NCI-H1417 (cell line): Measurements from ENCODE around the gene ATP1A3.

Source experiments
- DNase-seq, 3 experiments: peaks; one replicate each; lab custom pipeline; 2025; lab: John Stamatoyannopoulos, UW

The ATP1A3 gene

GRCh38 chr19:41928754-41929535 lies 65.1 kb downstream of the ATP1A3 start:
- peak in 2 of 3 experiments; percentile 5 to 7 for DNase-seq

- DNase-seq: peak in 2 of 3 experiments; percentile 10 to 27
These were observed 65.8 kb downstream of the ATP1A3 start, which contains the start of gene ERFL for GRCh38 chr19:41928221-41928683. Gene ERFL, minus strand, starts transcription at chr19:41928449. Its CDS starts 15,530 bp downstream, at chr19:41912919.

DNA sequence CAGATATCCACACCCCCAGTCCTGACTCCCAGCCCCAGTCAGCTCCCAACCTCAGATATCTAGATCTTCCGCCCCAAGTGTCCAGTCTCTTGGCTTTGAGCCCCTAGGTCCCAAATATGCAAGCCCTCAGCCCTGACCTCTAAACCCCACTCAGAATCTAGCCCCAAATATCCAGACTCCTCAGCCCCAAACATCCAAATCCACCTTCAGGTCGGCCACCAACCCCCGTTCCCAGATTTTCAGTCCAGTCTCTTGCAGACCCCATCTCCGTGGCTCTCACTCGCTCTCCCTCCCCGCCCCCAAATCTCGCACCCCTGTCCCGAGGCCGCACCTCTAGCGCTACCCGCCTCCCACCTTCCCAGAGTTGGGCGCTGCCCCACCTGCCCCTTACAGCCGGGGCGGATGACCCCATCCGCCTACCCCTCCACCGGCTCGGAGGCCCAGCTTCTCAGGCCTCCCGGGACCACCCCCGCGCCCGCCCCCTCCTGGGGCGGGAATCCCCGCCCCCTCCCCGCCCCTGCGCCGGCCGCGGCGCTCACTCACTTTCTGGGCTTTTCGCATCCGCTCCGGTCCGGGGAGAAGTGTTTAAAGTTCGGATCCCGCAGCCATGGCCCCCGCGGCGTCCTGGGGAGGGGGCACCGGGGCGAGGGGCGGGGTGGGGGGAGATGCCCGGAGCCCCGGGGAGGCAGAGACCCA lies 66.4 kb downstream of the ATP1A3 start:
- no peak for DNase-seq

DNA sequence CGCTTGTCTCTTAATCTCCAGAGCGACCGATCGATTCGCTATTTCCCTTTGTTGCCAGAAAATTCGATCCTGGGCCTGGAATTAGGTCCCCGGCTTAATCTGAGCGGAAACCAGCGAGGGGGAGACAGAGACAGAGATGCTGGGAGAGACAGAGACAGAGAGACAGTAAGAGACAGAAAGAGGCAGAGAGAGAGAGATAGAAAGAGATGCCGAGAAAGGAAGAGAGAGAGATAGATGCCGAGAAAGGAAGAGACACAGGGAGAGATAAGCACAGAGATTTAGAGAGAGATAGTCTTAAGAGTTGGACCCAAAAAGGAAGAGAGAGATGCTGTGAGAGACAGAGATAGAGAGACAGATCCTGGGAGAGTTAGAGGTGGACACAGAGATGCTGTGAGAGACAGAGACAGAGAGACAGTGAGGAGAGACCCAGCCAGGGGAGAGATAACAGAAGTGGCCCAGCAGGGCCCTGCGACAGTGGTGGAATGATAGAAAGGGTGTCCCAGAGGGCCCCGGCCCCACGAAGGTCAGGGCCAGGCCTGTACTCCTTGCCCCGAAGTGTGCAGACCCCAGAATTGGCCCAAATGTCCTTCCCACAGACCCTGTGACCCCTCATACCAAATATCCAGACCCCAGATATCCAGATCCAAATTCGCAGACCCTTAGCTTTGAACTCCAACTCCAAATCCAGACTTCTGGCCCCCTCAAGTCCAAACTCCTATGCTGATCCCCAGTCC lies 67.1 kb downstream of the ATP1A3 start:
- DNase-seq: no peak

DNA sequence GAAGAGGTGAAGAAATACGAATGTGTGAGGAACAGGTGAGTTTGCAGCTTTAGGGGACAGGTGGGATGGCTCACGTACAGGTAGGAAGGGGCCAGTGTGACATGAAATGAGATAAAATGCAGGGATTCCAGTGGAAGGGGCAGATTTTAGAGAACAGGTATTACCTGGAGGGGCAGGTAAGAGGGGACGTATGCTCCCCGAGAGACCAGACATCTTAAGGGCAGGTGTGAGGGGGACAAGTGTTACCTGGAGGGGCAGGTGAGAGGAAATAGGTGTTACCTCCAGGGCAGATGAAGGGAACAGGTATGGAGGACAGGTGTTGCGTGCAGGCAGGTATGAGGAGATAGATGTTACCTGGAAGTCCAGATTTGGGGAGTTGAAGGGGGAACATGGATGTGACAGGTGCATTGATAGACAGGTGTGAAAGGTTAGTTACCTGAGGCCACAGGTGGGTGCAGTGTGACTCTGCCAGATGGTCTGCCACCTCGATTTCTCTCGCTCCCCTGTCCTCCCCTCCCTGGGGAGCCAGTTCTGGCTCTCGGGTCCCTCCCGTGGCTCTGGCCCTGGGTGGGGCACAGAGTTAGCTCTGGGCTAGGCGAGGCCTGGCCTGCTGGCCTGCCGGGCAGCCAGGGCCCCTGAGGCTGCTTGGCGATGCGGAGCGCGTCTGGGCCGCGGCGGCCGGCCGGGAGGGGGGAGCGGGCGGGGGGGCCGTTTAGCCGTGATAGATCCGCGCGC lies 67.8 kb downstream of the ATP1A3 start:
- DNase-seq: peak in 1 of 3 experiments; percentile 5

GRCh38 chr19:41925208-41926003 lies 68.6 kb downstream of the ATP1A3 start:
- DNase-seq: peak in 1 of 3 experiments; percentile 27

DNA sequence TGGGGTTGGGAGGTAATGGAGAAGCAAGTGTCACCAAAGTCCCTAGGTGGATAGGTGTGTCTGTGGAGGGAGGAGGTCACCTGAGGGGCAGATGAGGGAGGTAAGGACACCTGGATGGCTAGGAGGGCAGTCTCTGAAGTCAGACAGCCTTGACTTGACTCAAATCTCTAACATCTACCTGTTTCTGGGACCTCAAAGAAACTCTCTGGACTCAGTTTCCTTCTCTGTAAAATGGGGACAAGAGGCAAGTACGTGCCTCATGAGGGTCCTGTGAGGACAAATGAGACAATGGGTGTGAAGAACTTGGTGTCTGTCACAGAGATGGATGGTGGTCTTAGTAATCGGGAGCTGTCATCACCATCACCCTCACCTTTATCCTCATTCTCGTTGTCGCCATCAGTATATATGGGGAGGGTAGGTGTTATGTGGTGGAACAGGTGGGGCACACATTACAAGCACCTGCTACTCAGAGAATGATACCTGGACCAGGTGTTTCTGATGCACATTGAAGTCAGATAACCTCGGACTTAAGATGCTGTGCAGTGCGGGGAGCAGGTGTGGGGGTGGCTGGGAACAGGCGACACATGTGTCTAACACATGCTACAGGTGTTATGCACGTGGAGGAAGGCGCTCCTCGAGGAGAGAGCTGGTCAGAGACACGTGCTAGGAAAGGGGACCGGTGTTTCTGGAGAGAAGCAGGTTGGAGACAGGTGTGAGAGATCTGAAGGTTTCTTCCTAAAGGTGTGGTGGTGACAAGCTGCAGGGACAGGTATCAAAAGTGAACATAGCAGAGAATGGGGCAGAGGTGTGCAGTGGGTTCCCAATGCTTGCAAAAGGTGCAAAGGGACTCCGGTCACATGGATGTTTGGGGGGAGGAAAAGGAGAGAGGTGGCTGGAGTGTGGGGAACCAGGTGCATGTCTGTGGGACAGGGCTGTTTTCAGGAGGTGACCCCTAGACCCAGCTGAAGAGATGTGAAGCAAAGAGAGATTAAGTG lies 69.6 kb downstream of the ATP1A3 start:
- peak in 2 of 3 experiments; percentile 31 to 59 for DNase-seq

DNA sequence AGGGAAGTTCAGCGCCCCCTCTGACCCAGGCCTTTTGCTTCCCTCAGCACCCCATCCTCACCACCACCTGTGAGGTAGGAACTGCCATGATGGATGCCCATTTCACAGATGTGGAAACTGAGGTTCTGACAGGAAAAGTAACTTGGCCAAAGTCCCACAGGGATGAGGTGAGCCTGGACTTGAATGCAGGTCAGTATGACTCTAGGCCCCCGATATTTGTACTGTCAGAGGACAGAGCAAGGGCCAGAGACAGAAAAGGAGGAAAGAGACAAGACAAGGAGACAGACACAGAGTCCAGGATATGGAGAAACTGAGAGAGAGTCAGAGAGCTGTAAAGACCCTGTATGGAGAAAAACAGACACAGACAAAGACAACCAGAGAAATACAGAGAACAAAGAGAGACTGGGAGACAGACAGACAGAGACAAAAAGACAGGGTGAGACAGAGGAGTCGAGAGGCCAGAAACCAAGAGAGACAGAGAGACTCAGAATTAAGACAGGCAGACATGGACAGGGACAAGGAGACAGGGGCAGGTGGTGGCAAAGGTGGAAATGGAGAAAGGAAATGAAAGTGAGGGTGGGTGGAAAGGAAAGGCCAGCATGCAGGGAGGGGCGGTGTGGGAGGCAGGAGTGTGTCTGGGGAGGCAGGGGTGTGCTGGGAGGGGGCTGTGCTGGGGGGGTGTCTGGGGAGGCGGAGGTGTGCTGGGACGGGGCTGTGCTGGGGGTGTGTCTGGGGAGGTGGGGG lies 70.8 kb downstream of the ATP1A3 start:
- no peak for DNase-seq

DNA sequence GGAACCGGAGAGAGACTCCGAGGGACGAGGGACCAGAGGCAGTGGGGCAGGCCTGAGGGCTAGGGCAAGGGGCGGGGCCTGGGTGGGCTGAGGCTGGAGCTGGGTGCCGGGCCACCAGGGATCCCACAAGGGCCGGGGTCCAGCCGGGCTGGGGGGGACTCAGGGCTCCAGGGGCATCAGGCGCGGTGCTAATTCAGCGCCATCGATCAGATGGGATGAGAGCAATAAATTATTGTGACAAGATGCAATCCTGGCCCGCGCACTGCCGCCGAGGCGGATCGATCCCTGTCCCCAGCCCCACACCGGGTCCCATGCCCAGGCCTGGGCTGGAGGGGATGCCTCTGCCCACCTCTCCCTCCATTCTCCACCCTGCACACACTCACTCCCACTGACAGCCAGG lies 71.4 kb downstream of the ATP1A3 start:
- no peak for DNase-seq

- no peak for DNase-seq
These were observed 72.2 kb downstream of the ATP1A3 start for GRCh38 chr19:41921577-41922576.

- no peak for DNase-seq
These were observed 73.0 kb downstream of the ATP1A3 start for GRCh38 chr19:41920882-41921576.

GRCh38 chr19:41919948-41920712 lies 73.9 kb downstream of the ATP1A3 start:
- DNase-seq: no peak

- DNase-seq: no peak
These were observed 75.3 kb downstream of the ATP1A3 start for GRCh38 chr19:41918653-41919244.

GRCh38 chr19:41918095-41918494 lies 75.9 kb downstream of the ATP1A3 start:
- DNase-seq: no peak

DNA sequence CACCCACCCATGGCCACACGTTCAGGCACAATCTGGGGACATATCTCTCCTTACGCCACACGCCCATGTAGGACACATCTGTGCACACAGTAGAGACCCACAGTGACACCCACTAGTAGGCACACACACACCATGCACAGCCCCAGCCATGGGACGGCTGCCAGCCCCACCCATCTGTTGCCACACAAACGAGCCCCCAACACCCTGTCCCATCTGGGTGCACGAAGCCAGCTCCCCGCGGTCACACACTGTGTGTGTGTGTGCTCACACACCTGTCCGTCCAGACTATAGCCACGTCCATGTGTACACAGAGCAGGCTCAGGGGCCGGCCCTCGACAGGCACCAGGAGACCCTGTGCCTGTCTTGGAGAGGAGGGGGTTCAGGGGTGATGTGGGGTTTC lies 76.4 kb downstream of the ATP1A3 start:
- DNase-seq: no peak
